SJSA1 (cell line): ENCODE data around the gene ZMYND12. TPM values are rescaled to one million over a fixed set of nuclear protein-coding genes. Genes with fewer than 3 reads are reported as not detected.

ENCODE experiments used
- DNase-seq, 2 experiments: peaks; one replicate each; pipeline ENCODE4 v3.0.0-alpha.2; 2015 to 2020; ENCODE audit warnings: low spot score in 2 of 2, low read depth in 1 of 2
- H3K27ac ChIP-seq: fragments of 250-450 bp; sonication (Bioruptor Pico); 2 replicates; pipeline ENCODE4 v1.5.1; 2020; ENCODE audit warnings: mild to moderate bottlenecking, moderate library complexity
- H3K27me3 ChIP-seq: fragments of 250-450 bp; sonication (Bioruptor Pico); replicated peaks from 2 replicates; pipeline ENCODE4 v1.5.1; 2020; ENCODE audit warnings: mild to moderate bottlenecking, moderate library complexity
- H3K36me3 ChIP-seq: fragments of 250-450 bp; sonication (Bioruptor Pico); 2 replicates; pipeline ENCODE4 v1.5.1; 2020; ENCODE audit warnings: mild to moderate bottlenecking
- H3K4me1 ChIP-seq: fragments of 250-450 bp; sonication (Bioruptor Pico); replicated peaks from 2 replicates; pipeline ENCODE4 v1.6.1; 2021; ENCODE audit warnings: mild to moderate bottlenecking
- H3K4me3 ChIP-seq: fragments of 250-450 bp; sonication (Bioruptor Pico); 2 replicates; pipeline ENCODE4 v1.5.1; 2020; ENCODE audit warnings: mild to moderate bottlenecking
- H3K9me3 ChIP-seq: fragments of 250-450 bp; sonication (Bioruptor Pico); replicated peaks from 2 replicates; pipeline ENCODE4 v1.5.1; 2020; ENCODE audit warnings: mild to moderate bottlenecking
- total RNA-seq: library from RNA; depleted of rRNA; stranded (reverse); fragments of >200 nt; shearing (Covaris generic); gene quantifications from 2 replicates; pipeline ENCODE4 v1.2.3, GENCODE V29; 2014

The ZMYND12 gene
- total RNA-seq, 1 experiment from 2014 or later: not detected

DNA sequence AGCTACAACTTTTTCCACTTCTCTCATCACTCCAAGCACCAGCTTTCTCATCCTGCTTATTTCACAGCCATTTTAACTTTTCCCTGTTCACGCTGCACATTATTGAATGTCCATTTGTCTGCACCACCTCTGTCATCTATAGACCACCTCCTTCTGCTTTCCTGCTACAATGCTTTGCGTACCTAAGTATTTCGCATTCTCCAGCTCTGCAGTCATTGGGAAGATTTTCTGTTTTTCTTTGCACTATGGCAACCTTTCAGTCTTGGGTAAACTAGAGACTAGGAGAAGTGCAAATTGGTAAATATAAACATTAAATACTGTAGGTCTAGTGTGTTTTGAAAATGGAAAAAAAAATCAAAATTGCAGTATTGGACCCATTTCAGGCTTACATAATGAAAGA, 8.1 kb upstream of the ZMYND12 start:
- DNase-seq: no peak
- Histone ChIP-seq H3K27ac (no peak overlapping the region), H3K36me3 (no peaks in the 10 kb centered on the region), H3K4me1 (peaks cover 14% of the 10 kb centered on the region), H3K9me3 (no peaks in the 10 kb centered on the region), H3K27me3 (no peaks in the 10 kb centered on the region), H3K4me3 (no peak overlapping the region)

DNA sequence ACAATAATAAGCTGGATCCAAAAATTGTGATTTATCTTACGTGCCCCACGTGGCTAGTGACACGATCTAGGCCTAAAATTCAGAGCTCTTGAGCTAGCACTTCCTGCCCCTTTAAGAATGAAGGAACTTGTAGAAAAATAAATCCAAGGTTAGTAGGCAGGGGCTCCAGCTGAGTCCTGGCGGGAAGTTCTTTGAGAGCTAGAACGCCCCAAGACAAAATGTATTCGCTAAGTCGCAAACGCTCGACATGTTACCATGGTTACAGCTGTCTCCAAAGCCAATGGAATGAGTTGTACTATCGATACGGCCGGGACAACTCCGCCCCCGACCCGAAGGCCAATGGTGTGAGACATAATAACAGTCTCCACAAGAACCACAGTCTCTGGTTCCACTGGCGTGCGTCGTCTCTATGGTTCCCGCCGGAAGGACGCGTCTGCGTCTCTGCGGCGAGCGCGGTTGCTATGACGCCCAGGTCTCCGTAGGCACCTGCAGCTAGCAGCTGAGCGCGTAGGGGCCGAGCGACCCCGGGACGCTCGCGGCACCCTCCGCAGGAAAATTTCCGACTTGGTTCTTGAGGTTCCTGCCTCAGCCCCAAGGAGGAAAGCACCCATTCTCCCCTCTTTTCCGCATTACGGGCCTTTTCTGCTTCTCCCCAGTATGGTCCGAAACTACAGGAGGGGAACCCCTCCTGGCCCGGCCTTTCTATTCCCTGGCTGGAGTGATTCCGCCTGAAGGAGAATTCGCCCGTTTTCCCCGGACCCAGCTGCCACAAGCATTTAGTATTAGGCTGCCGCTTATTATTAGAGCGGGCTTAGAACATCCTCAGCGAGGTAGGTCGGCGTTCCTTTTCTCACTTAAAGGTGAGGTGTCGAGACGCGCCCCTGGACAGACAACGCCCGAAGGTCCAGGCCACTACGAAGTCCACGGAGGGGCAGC, 7.3 kb upstream of the ZMYND12 start, which contains the start of gene CCDC30:
TSS of gene CCDC30 (plus strand) at position 459 of the 936 bp plus-strand sequence. CDS start 17,266 bp downstream, outside the sequence.
- peak within 1 kb of the TSS; percentile 41 for H3K4me3 ChIP-seq
- peaks cover 14% of the 10 kb centered on the region for H3K4me1 ChIP-seq
- peak; percentile 77 to 93 for DNase-seq
- no peaks in the 10 kb centered on the region for H3K9me3 ChIP-seq
- H3K27me3 ChIP-seq: no peaks in the 10 kb centered on the region
- H3K36me3 ChIP-seq: peaks cover 7% of the 10 kb centered on the region
- peak within 1 kb of the TSS; percentile 32; the same call in 1 of the 2 replicates for H3K27ac ChIP-seq

GRCh38 chr1:42461196-42461595, 5.4 kb upstream of the ZMYND12 start:
- no peak for DNase-seq
- H3K9me3 ChIP-seq: no peaks in the 10 kb centered on the region
- H3K36me3 ChIP-seq: peaks cover 14% of the 10 kb centered on the region

GRCh38 chr1:42456754-42457089, 900 bp upstream of the ZMYND12 start:
- Histone ChIP-seq H3K27me3 (no peaks in the 10 kb centered on the region), H3K9me3 (no peaks in the 10 kb centered on the region), H3K36me3 (peaks cover 14% of the 10 kb centered on the region), H3K4me3 (peak overlapping the region; percentile 82), H3K4me1 (peaks cover 17% of the 10 kb centered on the region), H3K27ac (peak overlapping the region; percentile 70)
- peak in 1 of 2 experiments; percentile 56 for DNase-seq

More at GRCh38 chr1:42461196-42461595, 5.4 kb upstream of the ZMYND12 start:
- Histone ChIP-seq H3K4me3 (no peak overlapping the region), H3K4me1 (peaks cover 25% of the 10 kb centered on the region), H3K27me3 (no peaks in the 10 kb centered on the region), H3K27ac (no peak overlapping the region)

GRCh38 chr1:42454403-42454802, 1.4 kb downstream of the ZMYND12 start:
- H3K4me3 ChIP-seq: no peak overlapping the region
- H3K27me3 ChIP-seq: no peaks in the 10 kb centered on the region
- DNase-seq: no peak
- peaks cover 14% of the 10 kb centered on the region for H3K36me3 ChIP-seq
- H3K4me1 ChIP-seq: peaks cover 17% of the 10 kb centered on the region
- no peak overlapping the region for H3K27ac ChIP-seq
- H3K9me3 ChIP-seq: no peaks in the 10 kb centered on the region

DNA sequence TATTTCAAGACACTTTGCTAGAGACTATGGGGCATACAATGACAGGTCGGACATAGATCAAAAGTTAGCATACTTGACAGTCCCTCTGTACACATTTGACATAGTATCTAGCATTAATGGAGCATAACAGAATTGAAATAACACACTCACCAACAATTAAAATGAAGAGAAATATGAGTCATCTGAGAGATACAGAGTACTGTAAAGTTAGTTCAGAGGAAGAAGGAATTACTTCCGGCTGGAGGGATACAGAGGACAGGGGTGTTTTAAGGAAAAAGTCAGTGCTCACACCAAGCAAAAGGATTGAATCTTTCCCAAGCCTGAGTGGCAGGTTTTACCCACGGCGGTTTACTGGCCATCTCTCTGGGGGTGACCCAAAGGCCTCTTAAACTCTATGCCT, 2.4 kb downstream of the ZMYND12 start:
- Histone ChIP-seq H3K4me1 (peaks cover 17% of the 10 kb centered on the region), H3K4me3 (no peak overlapping the region), H3K9me3 (no peaks in the 10 kb centered on the region), H3K27ac (no peak overlapping the region), H3K36me3 (peaks cover 10% of the 10 kb centered on the region), H3K27me3 (no peaks in the 10 kb centered on the region; the same call in 1 of the 2 replicates)
- DNase-seq: no peak

- Histone ChIP-seq H3K4me1 (no peaks in the 10 kb centered on the region), H3K9me3 (no peaks in the 10 kb centered on the region), H3K27ac (no peak overlapping the region), H3K4me3 (no peak overlapping the region), H3K27me3 (no peaks in the 10 kb centered on the region; the same call in 1 of the 2 replicates), H3K36me3 (no peaks in the 10 kb centered on the region)
- no peak for DNase-seq
Measured at GRCh38 chr1:42450061-42450460, 5.8 kb downstream of the ZMYND12 start.

DNA sequence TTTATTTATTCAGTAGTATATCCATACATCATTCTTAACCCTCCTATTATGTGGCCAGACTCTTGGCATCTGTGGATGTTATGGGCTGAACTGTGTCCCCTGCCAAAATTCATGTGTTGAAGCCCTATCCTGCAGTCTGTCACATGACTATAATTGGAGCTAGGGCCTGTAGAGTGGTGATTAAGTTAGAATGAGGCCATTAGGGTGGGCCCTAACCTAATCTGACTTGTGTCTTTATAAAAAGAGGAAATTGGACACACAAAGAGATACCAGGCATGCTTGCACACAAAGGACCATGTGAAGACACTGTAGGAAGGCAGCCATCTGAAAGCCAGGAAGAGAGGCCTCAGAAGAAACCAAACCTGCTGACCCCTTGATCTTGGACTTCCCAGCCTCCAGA, 6.6 kb downstream of the ZMYND12 start:
- Histone ChIP-seq H3K27me3 (no peaks in the 10 kb centered on the region; the same call in 1 of the 2 replicates), H3K36me3 (no peaks in the 10 kb centered on the region), H3K4me3 (no peak overlapping the region), H3K4me1 (no peaks in the 10 kb centered on the region), H3K27ac (no peak overlapping the region), H3K9me3 (no peaks in the 10 kb centered on the region)
- no peak for DNase-seq

DNA sequence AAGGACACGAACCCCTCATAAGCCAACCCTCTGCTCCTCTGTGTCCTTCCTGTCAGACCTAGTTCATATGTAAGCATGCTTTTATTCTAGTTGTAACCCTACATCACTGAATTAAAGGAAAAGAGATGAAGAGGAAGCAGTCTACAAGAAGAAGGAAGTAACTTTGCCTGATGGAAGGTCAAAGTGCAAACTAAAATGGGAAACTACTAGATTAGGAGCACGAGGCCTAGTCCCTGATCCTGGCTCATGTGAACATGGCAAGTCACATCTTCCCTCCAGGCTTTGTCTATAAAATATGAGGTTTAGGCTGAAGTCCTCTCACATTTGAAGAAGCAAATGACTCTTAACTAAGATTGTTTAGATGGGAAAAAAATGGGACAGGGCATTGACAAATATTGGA, 13.2 kb downstream of the ZMYND12 start:
- no peak overlapping the region for H3K4me3 ChIP-seq
- DNase-seq: no peak

GRCh38 chr1:42439940-42440339, 15.9 kb downstream of the ZMYND12 start:
- no peaks in the 10 kb centered on the region for H3K27me3 ChIP-seq
- H3K27ac ChIP-seq: no peak overlapping the region
- H3K9me3 ChIP-seq: no peaks in the 10 kb centered on the region
- no peak overlapping the region for H3K4me3 ChIP-seq
- no peaks in the 10 kb centered on the region for H3K36me3 ChIP-seq
- peaks cover 14% of the 10 kb centered on the region for H3K4me1 ChIP-seq
- DNase-seq: peak in 1 of 2 experiments; percentile 28

More for the DNA sequence above, 13.2 kb downstream of the ZMYND12 start:
- no peaks in the 10 kb centered on the region for H3K9me3 ChIP-seq
- no peaks in the 10 kb centered on the region for H3K27me3 ChIP-seq
- H3K27ac ChIP-seq: no peak overlapping the region
- H3K4me1 ChIP-seq: peaks cover under 1% of the 10 kb centered on the region
- H3K36me3 ChIP-seq: no peaks in the 10 kb centered on the region

DNA sequence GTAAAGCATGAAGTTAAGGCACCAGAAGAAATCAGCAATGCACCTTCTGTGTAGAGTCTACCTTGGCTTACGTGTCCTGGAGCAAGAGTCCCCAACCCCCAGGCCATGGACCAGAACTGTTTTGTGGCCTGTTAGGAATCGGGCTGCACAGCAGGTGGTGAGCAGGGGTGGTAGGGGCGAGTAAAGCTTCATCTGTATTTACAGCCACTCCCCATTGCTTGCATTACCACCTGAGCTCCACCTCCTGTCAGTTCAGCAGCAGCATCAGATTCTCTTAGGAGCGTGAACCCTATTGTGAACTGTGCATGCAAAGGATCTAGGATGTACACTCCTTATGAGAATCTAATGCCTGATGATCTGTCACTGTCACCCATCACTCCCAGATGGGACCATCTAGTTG, 21.5 kb downstream of the ZMYND12 start:
- no peak for DNase-seq
- H3K9me3 ChIP-seq: no peaks in the 10 kb centered on the region
- H3K36me3 ChIP-seq: no peaks in the 10 kb centered on the region
- no peak overlapping the region for H3K4me3 ChIP-seq
- no peaks in the 10 kb centered on the region for H3K27me3 ChIP-seq
- no peak overlapping the region for H3K27ac ChIP-seq
- peaks cover 14% of the 10 kb centered on the region for H3K4me1 ChIP-seq

GRCh38 chr1:42433369-42433768, 22.5 kb downstream of the ZMYND12 start:
- Histone ChIP-seq H3K4me3 (no peak overlapping the region), H3K27ac (no peak overlapping the region), H3K36me3 (no peaks in the 10 kb centered on the region), H3K4me1 (peaks cover 14% of the 10 kb centered on the region), H3K27me3 (no peaks in the 10 kb centered on the region), H3K9me3 (no peaks in the 10 kb centered on the region)
- DNase-seq: no peak

DNA sequence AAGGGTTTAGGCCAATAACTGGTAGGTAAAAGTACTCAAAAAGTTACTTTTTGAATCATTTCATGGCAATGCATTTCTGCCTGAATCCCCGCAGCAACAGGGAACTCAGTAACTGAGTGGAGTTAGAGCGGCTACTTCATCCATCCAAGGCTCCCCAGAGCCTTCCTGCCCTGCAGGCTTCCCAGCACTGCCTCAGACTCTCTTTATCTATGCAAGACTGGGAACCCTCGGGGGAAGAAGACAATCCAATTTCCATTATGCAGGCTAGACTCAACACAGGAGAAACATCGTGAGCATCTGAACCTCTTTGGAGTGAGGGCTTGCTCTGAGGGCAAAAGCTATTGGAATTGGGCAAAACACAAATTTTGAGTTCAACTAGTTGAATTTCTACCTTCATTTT, 23.1 kb downstream of the ZMYND12 start:
- H3K36me3 ChIP-seq: no peaks in the 10 kb centered on the region
- no peaks in the 10 kb centered on the region for H3K9me3 ChIP-seq
- H3K4me3 ChIP-seq: no peak overlapping the region
- H3K27ac ChIP-seq: no peak overlapping the region
- DNase-seq: no peak
- peaks cover 14% of the 10 kb centered on the region for H3K4me1 ChIP-seq
- H3K27me3 ChIP-seq: no peaks in the 10 kb centered on the region

GRCh38 chr1:42431514-42431913, 24.3 kb downstream of the ZMYND12 start:
- H3K4me3 ChIP-seq: no peak overlapping the region
- no peak for DNase-seq
- H3K27ac ChIP-seq: no peak overlapping the region
- H3K9me3 ChIP-seq: no peaks in the 10 kb centered on the region
- H3K4me1 ChIP-seq: peaks cover 2% of the 10 kb centered on the region
- no peaks in the 10 kb centered on the region for H3K27me3 ChIP-seq
- no peaks in the 10 kb centered on the region for H3K36me3 ChIP-seq
